Right cardiac atrium (tissue), 5 donors: Measurements from ENCODE around the gene TMEM164. TPM values are rescaled to one million over a fixed set of nuclear protein-coding genes. Genes with fewer than 3 reads are reported as not detected.
A peak's percentile ranks its signal among the peaks of the same experiment; 100 is the strongest.

Experiments
- ATAC-seq, 2 donors: fragments of 200-7000 bp; cut with Tn5 transposase; one replicate each; pipeline versions ENCODE4 v1.8.0 to v1.9.1; 2020; ENCODE audit warnings: moderate library complexity in 2 of 2, mild to moderate bottlenecking in 1 of 2
- DNase-seq, 3 donors: peaks; one replicate each; pipeline ENCODE4 v3.0.0-alpha.2; 2020
- H3K27ac ChIP-seq: one replicate; pipeline ENCODE4 v1.5.1; 2013; ENCODE audit warnings: mild to moderate bottlenecking, low read length, control low read depth, moderate library complexity
- H3K27me3 ChIP-seq: one replicate; pipeline ENCODE4 v1.6.1; 2013; ENCODE audit not compliant: control insufficient read depth, insufficient read depth
- H3K4me1 ChIP-seq: one replicate; pipeline ENCODE4 v1.6.1; 2013; ENCODE audit warnings: low read length; ENCODE audit not compliant: control insufficient read depth, insufficient read depth
- H3K4me3 ChIP-seq: one replicate; pipeline ENCODE4 v1.5.1; 2013; ENCODE audit warnings: low read length, control low read depth
- H3K9me3 ChIP-seq: one replicate; pipeline ENCODE4 v1.6.1; 2013; ENCODE audit warnings: low read length; ENCODE audit not compliant: control insufficient read depth
- WGBS: extraction: QIAGEN DNeasy Blood & Tissue Kit; methylation state at CpG from one replicate; pipeline ENCODE4 v1.1.7; 2013; 5-methylcytosine and 5-hydroxymethylcytosine counted together
- intact Hi-C, 4 donors: fragments of 100-400 bp; cut with DNase I; formaldehyde crosslinking; loops; one replicate each; pipeline versions ENCODE4 v1.11.0 to v1.14.0; 2022 to 2023
- polyA plus RNA-seq: library from polyadenylated mRNA; stranded (reverse); fragments of 200-250 nt; gene quantifications from one replicate; pipeline ENCODE4 v1.2.3, GENCODE V29; 2013
- total RNA-seq, 4 donors: library from RNA; stranded (reverse); fragmentation: NEBNext Ultra II Directional; extraction: Animal tissue kit (Norgen Biotek cat#: 25700); gene quantifications; one replicate each; pipeline ENCODE4 v1.2.1, GENCODE V29; 2021
- donor health status: healthy with polysubstance abuse.
- donor health status: DM: no; HTN: yes; CAD: no.
- donor health status: DM: no; HTN: no; CAD: no.
- donor health status: DM: no; HTN: yes; CAD: no; lungs with severe emphysema.
- donor health status: DM: yes; HTN: yes; CAD: no.

TMEM164 gene
- total and polyA plus RNA-seq, 5 donors: 17.6 to 37.5 (median 31.5) TPM

DNA sequence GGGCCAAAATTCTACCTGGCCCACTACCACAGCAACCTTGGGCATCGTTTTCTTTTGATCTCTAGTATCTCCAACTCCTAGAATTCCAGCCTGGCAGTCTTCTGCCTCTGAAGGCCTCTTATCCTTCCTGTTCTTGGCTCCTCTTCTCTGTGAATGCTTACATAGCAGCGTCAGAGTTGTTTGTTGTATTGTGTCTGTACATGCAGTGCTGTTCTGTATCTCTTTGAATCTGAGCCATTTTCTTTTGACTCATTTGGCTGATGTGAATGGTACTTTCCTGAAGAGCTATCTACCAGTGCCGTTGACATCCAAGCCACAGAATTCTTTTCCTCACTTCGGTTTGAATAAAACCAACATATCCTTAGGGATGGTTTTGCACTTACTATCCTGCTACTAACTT lies 79.2 kb downstream of the TMEM164 start:
- ATAC-seq (peak; percentile 93), DNase-seq (peak in 1 of 3 donors; percentile 34)
- intact Hi-C loops: no loop called here
- no peaks in the 10 kb centered on the region for H3K27me3 ChIP-seq
- H3K4me3 ChIP-seq: no peak overlapping the region
- no peaks in the 10 kb centered on the region for H3K9me3 ChIP-seq
- WGBS: 12% methylated on average over 4 of the region's 4 CpGs
- peak overlapping the region; percentile 16 for H3K27ac ChIP-seq
- no peaks in the 10 kb centered on the region for H3K4me1 ChIP-seq

DNA sequence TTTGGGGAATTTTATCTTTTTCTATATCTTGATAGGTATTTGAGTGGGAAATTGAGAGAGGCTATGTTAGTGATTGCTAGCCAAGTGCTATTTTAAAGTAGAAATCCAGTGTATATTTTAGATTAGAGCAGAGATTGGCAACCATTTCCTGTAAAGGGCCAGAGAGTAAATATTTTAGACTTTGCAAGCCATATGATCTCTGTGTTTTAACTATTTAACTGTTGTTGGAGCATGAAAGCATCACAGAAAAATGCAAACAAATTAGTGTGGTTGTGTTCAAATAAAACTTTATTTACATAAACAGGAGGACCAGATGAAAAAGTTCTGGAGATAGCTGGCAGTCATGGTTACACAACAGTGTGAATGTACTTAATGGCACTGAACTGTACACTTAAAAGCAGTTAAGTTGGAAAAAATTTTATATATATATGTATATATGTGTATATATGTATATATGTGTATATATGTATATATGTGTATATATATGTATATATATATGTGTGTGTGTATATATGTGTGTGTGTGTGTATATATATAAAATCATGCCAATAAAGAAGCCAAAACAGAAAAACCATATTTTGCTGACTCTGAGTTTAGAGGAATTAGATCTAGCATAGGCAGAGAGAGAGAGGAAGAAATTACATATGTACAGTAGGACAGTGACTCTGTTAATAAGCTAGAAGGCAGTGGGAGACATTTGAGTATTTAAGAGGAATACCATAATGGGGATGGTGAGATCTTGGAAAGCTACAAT lies 83.4 kb downstream of the TMEM164 start:
- DNase-seq (no peak), ATAC-seq (no peak)
- H3K4me3 ChIP-seq: no peak overlapping the region
- H3K9me3 ChIP-seq: no peaks in the 10 kb centered on the region
- H3K27ac ChIP-seq: no peak overlapping the region
- intact Hi-C loops: no loop called here
- H3K27me3 ChIP-seq: no peaks in the 10 kb centered on the region
- H3K4me1 ChIP-seq: peaks cover 5% of the 10 kb centered on the region

- H3K4me1 ChIP-seq: peaks cover 5% of the 10 kb centered on the region
- intact Hi-C loops: no loop called here
- WGBS: 90% methylated on average over 2 of the region's 2 CpGs
- H3K27me3 ChIP-seq: no peaks in the 10 kb centered on the region
- no peak overlapping the region for H3K4me3 ChIP-seq
- H3K9me3 ChIP-seq: no peaks in the 10 kb centered on the region
- DNase-seq (no peak), ATAC-seq (peak; percentile 54 to 79)
- no peak overlapping the region for H3K27ac ChIP-seq
Measured at GRCh38 chrX:110086916-110087484, 84.1 kb downstream of the TMEM164 start.

DNA sequence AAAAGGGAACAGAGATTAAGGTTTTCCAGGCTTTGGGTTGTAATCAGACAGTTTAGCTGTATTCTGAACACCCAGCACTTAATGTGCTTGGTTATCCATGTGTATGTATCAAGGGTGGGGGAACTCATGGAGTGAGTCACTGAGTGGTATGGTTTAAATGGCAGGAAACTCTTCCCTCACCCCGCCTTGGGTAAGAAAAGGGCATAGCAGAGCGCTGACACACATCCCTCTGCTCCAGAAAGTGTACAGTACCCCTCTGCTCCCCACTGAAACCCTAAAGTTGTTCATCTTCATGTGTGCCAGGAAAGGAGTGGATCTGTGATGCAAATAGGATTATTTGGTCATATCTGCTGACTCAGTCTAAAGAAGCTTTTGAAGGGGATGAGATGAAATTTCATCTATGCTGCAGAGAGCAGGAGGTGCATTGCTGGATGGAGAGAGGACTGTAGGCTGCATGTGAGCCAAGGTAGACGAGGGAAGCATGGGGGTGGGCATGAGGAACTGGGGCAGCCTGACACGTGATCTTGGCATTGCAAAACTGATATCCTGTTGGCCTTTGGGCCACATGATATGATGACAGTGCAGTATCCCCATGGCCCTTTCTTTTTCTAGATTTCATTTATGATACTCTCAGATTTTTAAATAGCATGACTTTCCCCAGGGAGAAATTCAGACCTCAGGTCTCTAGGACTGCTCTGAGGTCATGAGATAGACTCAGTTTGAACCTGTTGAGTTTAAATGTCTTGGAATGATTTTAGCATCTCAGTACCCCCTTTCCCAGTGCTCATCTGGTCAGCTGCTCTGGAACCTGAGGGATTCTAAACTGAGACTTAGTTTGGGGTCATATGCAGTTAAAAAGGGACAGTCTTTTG lies 84.8 kb downstream of the TMEM164 start:
- DNase-seq: no peak
- intact Hi-C loops: no loop called here

DNA sequence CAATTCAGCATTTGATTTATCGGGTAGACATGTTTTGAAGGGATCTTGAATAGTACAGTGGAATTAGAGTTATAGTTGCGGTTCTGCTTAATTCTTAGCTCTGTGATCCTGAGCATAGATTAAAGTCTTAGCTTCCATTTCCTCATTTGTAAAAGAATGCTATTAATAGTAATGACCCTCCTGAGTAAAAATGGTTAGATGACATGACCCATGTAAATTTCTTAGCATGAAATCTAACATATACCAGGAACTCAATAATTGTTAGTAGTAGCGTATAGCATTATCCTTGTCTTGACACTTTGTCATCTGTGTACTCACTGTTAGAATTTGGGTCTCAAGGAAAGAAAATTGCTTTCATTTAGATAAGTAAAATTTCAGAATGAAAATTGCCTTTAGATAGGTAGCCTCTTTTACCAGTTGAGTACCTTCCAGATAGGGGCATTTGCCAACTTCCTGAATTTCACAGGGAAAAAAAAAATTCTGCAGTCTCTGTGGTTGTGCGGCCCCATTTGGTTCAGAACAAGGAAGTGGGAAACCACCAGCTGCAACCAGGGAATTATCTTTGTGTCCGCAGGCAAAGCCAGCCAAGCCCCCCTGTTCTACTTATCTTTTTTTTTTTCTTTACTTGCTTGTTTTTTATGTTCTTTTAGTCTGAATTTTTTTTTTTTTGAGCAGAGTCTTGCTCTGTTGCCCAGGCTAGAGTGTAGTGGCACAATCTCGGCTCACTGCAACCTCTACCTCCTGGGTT lies 86.9 kb downstream of the TMEM164 start:
- WGBS: 81% methylated on average over 6 of the region's 6 CpGs
- ATAC-seq (no peak), DNase-seq (no peak)
- no peaks in the 10 kb centered on the region for H3K27me3 ChIP-seq
- intact Hi-C loops: no loop called here
- H3K27ac ChIP-seq: no peak overlapping the region
- H3K9me3 ChIP-seq: no peaks in the 10 kb centered on the region
- no peak overlapping the region for H3K4me3 ChIP-seq
- H3K4me1 ChIP-seq: peaks cover 5% of the 10 kb centered on the region

More for the DNA sequence above, 84.8 kb downstream of the TMEM164 start:
- 74% methylated on average over 4 of the region's 4 CpGs for WGBS
- H3K4me3 ChIP-seq: no peak overlapping the region
- H3K27ac ChIP-seq: no peak overlapping the region
- peaks cover 5% of the 10 kb centered on the region for H3K4me1 ChIP-seq
- no peaks in the 10 kb centered on the region for H3K27me3 ChIP-seq
- ATAC-seq: peak; percentile 52 to 89
- H3K9me3 ChIP-seq: no peaks in the 10 kb centered on the region

DNA sequence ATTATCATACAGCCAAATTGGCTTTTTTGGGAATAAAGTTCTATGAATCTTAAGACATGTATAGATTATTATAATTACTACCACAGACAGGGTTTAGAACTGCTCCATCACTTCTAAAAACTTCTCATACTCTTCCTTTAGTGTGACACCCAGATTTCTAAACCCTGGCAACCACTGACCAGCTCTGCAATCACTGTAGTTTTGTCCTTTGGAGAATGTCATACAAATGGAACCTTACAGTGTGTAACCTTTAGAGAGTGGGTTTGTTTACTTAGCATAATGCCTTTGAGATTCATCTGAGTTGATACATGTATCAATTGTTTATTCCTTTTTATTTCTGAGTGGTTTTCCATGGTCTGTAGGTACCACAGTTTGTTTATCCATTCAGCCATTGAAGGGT lies 95.0 kb downstream of the TMEM164 start:
- no peaks in the 10 kb centered on the region for H3K4me1 ChIP-seq
- no peaks in the 10 kb centered on the region for H3K27me3 ChIP-seq
- ATAC-seq (no peak), DNase-seq (no peak)
- H3K27ac ChIP-seq: no peak overlapping the region
- H3K4me3 ChIP-seq: no peak overlapping the region
- H3K9me3 ChIP-seq: no peaks in the 10 kb centered on the region
- intact Hi-C loops: no loop called here

DNA sequence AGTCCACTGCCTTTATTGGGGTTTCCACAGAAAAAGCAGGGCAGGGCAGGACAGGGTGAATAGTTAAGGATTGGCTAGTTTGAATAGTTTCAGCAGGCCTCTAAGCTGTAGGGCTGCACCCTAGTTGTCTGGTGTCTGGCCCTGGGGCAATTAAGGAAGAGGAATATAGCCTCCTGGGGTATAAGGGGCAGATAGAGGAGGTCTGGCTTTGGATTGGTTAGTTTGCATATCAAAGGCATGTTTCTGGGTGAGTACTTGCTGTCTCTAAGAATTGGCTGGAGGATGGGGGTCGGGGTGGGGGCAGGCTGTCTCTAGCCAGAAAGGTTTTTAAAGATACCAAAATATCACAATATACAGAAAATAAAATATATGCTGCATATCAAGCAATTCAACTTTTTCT lies 100.4 kb downstream of the TMEM164 start:
- ATAC-seq (no peak), DNase-seq (no peak)
- no peaks in the 10 kb centered on the region for H3K9me3 ChIP-seq
- intact Hi-C loops: no loop called here
- peaks cover 2% of the 10 kb centered on the region for H3K4me1 ChIP-seq
- H3K27me3 ChIP-seq: no peaks in the 10 kb centered on the region
- WGBS: 100% methylated on average over 1 of the region's 1 CpG
- H3K4me3 ChIP-seq: no peak overlapping the region
- H3K27ac ChIP-seq: no peak overlapping the region

- 95% methylated on average over 3 of the region's 3 CpGs for WGBS
- Histone ChIP-seq H3K4me3 (no peak overlapping the region), H3K27me3 (no peaks in the 10 kb centered on the region), H3K4me1 (peaks cover 2% of the 10 kb centered on the region), H3K9me3 (no peaks in the 10 kb centered on the region), H3K27ac (no peak overlapping the region)
- DNase-seq (no peak), ATAC-seq (no peak)
- intact Hi-C loops: no loop called here
Measured at GRCh38 chrX:110104078-110104477, 101.2 kb downstream of the TMEM164 start.

DNA sequence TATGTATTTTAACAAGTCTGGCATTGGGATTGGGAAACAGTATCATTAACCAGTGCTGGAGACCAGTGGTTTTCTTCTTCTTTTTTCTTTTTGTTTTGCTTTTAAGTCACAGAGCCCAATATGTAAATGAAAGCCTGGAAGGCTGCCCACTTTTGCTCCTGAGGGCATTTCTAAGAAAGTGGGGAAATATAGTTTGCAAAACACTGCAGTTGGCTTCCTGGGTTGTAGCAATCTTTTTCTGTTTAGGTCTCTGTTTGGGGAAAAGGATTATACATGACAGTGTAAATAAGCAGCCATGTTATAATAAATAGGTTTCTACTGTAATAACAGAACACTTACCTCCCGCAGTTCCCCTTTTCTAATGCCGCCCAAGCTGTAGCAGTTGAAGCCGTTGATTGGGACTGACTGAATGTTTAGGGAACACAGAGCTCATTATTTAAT lies 105.5 kb downstream of the TMEM164 start:
- H3K9me3 ChIP-seq: no peaks in the 10 kb centered on the region
- peaks cover 2% of the 10 kb centered on the region for H3K4me1 ChIP-seq
- no peak overlapping the region for H3K4me3 ChIP-seq
- intact Hi-C loops: no loop called here
- H3K27me3 ChIP-seq: no peaks in the 10 kb centered on the region
- H3K27ac ChIP-seq: no peak overlapping the region
- 60% methylated on average over 3 of the region's 3 CpGs for WGBS
- ATAC-seq (no peak), DNase-seq (no peak)

DNA sequence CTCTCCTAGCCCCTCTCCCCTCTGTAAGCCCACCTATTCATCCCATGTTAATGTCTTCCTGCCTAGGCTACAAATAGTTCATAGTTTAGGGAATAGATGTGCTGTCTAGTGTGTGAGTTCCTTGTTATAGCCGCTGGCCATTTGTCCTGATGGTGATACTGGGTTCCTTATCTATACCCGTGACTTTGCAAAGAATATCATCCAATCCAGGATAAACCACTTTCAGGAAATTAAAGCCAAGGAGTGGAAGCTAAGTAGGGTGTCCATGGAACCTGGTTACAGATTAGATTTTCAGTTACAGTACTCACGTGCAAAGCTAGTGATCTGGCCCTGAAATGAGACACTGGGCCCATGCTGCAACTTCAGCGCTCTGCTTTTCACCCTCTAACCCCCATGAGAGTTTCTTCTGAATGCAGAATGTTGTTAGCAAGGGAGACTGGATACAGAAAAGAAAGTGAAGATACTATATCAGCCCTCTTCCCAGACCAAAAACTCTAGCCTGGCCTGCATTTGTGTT lies 111.4 kb downstream of the TMEM164 start:
- Histone ChIP-seq H3K4me3 (no peak overlapping the region), H3K27me3 (no peaks in the 10 kb centered on the region), H3K9me3 (no peaks in the 10 kb centered on the region), H3K4me1 (no peaks in the 10 kb centered on the region), H3K27ac (no peak overlapping the region)
- ATAC-seq (no peak), DNase-seq (no peak)
- intact Hi-C loops: no loop called here
- WGBS: 67% methylated on average over 4 of the region's 4 CpGs
